SU-DHL-6 (cell line): ENCODE results near the gene YWHAG.

ENCODE experiments used
- CTCF ChIP-seq: fragments of 200-600 bp; sonication (generic); IDR thresholded peaks from one replicate; pipeline ENCODE4 v1.5.1; 2017; ENCODE audit warnings: antibody characterized with exemption, mild to moderate bottlenecking, low read length, moderate library complexity; ENCODE audit not compliant: insufficient read depth, poor library complexity, severe bottlenecking
- EZH2phosphoT487 ChIP-seq: fragments of 200-600 bp; sonication (generic), shearing (Covaris generic); conservative IDR thresholded peaks from 2 replicates; pipeline ENCODE4 v1.6.1; 2018; ENCODE audit warnings: mild to moderate bottlenecking, antibody characterized with exemption, low read length, moderate library complexity, mixed read lengths

DNA sequence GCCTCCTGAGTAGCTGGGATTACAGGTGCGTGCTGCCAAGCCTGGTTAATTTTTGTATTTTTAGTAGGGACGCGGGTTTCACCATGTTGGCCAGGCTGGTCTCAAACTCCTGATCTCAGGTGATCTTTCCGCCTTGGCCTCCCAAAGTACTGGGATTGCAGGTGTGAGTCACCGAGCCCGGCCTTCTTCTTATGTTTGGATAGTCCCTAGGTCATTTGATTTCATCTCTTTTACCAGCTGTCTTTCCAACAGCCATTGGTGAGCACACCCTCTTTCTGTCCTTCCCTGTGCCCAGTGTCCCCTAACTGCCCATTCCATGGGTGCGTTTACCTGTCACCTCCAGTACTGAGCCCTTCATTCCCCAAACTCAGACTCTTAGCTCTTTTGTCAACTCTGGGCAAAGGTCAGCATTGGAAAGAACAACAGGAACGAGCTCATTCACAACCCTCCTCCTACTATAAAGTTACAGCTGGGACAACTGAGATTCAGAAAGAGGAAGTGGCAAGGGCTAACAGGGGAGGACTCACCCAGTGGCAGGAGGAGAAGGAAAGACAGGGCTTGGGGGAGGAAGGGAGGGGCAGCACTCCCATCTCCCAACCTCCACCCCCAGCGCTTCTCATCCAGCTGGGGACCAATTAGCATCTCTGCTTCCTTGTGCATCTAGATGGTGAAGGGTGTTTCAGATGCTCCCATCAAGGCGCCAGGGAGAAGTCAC, 45.1 kb upstream of the YWHAG start:
- TF ChIP-seq CTCF (no peak), EZH2phosphoT487 (no peak)
